ENCODE results near the gene FGG.

Gene FGG

GRCh38 chr4:154590329-154591006, 22.0 kb downstream of the FGG start, which contains the start of gene FGA:
TSS of gene FGA (minus strand) at chr4:154590742. CDS start at chr4:154590687, 55 bp downstream.
- no peak for DNase-seq
- in situ Hi-C loops (cut with HindIII; ENCODE audit: low pct_ligation_motif_present, low pct_unique_long_range_greater_than_20kb, low sequenced_read_pairs), result no loop called here

- DNase-seq, result no peak
- in situ Hi-C loops (cut with HindIII; ENCODE audit: low pct_ligation_motif_present, low pct_unique_long_range_greater_than_20kb, low sequenced_read_pairs), result no loop called here
Observed at GRCh38 chr4:154589296-154590197, 22.9 kb downstream of the FGG start.

- in situ Hi-C loops (cut with HindIII; ENCODE audit: low pct_ligation_motif_present, low pct_unique_long_range_greater_than_20kb, low sequenced_read_pairs), result no loop called here
- no peak for DNase-seq
Observed at GRCh38 chr4:154588198-154588597, 24.3 kb downstream of the FGG start.

- in situ Hi-C loops (cut with HindIII; ENCODE audit: low pct_ligation_motif_present, low pct_unique_long_range_greater_than_20kb, low sequenced_read_pairs), result no loop called here
- no peak for DNase-seq
Observed at GRCh38 chr4:154586296-154587033, 26.0 kb downstream of the FGG start.

- no peak for DNase-seq
- in situ Hi-C loops (cut with HindIII; ENCODE audit: low pct_ligation_motif_present, low pct_unique_long_range_greater_than_20kb, low sequenced_read_pairs), result no loop called here
Observed at GRCh38 chr4:154585369-154586018, 27.0 kb downstream of the FGG start.

GRCh38 chr4:154584259-154584658, 28.2 kb downstream of the FGG start:
- no peak for DNase-seq
- in situ Hi-C loops (cut with HindIII; ENCODE audit: low pct_ligation_motif_present, low pct_unique_long_range_greater_than_20kb, low sequenced_read_pairs), result no loop called here

- in situ Hi-C loops (cut with HindIII; ENCODE audit: low pct_ligation_motif_present, low pct_unique_long_range_greater_than_20kb, low sequenced_read_pairs), result no loop called here
- DNase-seq, result no peak
Observed at GRCh38 chr4:154583677-154584076, 28.8 kb downstream of the FGG start.

GRCh38 chr4:154583230-154583629, 29.2 kb downstream of the FGG start:
- DNase-seq, result no peak
- in situ Hi-C loops (cut with HindIII; ENCODE audit: low pct_ligation_motif_present, low pct_unique_long_range_greater_than_20kb, low sequenced_read_pairs), result no loop called here

- no peak for DNase-seq
- in situ Hi-C loops (cut with HindIII; ENCODE audit: low pct_ligation_motif_present, low pct_unique_long_range_greater_than_20kb, low sequenced_read_pairs), result no loop called here
Observed at GRCh38 chr4:154582723-154583122, 29.7 kb downstream of the FGG start.

GRCh38 chr4:154579927-154580326, 32.5 kb downstream of the FGG start:
- no peak for DNase-seq
- in situ Hi-C loops (cut with HindIII; ENCODE audit: low pct_ligation_motif_present, low pct_unique_long_range_greater_than_20kb, low sequenced_read_pairs), result no loop called here

- DNase-seq, result no peak
- in situ Hi-C loops (cut with HindIII; ENCODE audit: low pct_ligation_motif_present, low pct_unique_long_range_greater_than_20kb, low sequenced_read_pairs), result no loop called here
Observed at GRCh38 chr4:154578919-154579318, 33.5 kb downstream of the FGG start.

- no peak for DNase-seq
- in situ Hi-C loops (cut with HindIII; ENCODE audit: low pct_ligation_motif_present, low pct_unique_long_range_greater_than_20kb, low sequenced_read_pairs), result no loop called here
Observed at GRCh38 chr4:154577324-154577723, 35.1 kb downstream of the FGG start.

GRCh38 chr4:154574311-154574710, 38.1 kb downstream of the FGG start:
- in situ Hi-C loops (cut with HindIII; ENCODE audit: low pct_ligation_motif_present, low pct_unique_long_range_greater_than_20kb, low sequenced_read_pairs), result no loop called here

GRCh38 chr4:154573190-154573870, 39.1 kb downstream of the FGG start:
- in situ Hi-C loops (cut with HindIII; ENCODE audit: low pct_ligation_motif_present, low pct_unique_long_range_greater_than_20kb, low sequenced_read_pairs), result no loop called here
- no peak for DNase-seq

More at GRCh38 chr4:154574311-154574710, 38.1 kb downstream of the FGG start:
- DNase-seq, result no peak

- in situ Hi-C loops (cut with HindIII; ENCODE audit: low pct_ligation_motif_present, low pct_unique_long_range_greater_than_20kb, low sequenced_read_pairs), result no loop called here
- DNase-seq, result no peak
Observed at GRCh38 chr4:154569584-154569983, 42.9 kb downstream of the FGG start.

- in situ Hi-C loops (cut with HindIII; ENCODE audit: low pct_ligation_motif_present, low pct_unique_long_range_greater_than_20kb, low sequenced_read_pairs), result no loop called here
- DNase-seq, result no peak
Observed at GRCh38 chr4:154569028-154569427, 43.4 kb downstream of the FGG start.

GRCh38 chr4:154566639-154567204, 45.7 kb downstream of the FGG start:
- in situ Hi-C loops (cut with HindIII; ENCODE audit: low pct_ligation_motif_present, low pct_unique_long_range_greater_than_20kb, low sequenced_read_pairs), result no loop called here
- no peak for DNase-seq

GRCh38 chr4:154565704-154566103, 46.8 kb downstream of the FGG start:
- DNase-seq, result no peak
- in situ Hi-C loops (cut with HindIII; ENCODE audit: low pct_ligation_motif_present, low pct_unique_long_range_greater_than_20kb, low sequenced_read_pairs), result no loop called here

All from ACHN (cell line).